Activated naive CD8-positive, alpha-beta T cell treated with anti-CD3 and anti-CD28 coated beads, Interleukin-2, amount 50 U/mL, for 16 hours (primary cell): ENCODE results near the gene ARHGAP1.

ENCODE experiments used
- DNase-seq: peaks from one replicate; pipeline ENCODE4 v3.0.0-alpha.2; 2020; ENCODE audit warnings: low read depth, low spot score

ARHGAP1 gene

GRCh38 chr11:46694072-46694471, 6.3 kb downstream of the ARHGAP1 start:
- no peak for DNase-seq

DNA sequence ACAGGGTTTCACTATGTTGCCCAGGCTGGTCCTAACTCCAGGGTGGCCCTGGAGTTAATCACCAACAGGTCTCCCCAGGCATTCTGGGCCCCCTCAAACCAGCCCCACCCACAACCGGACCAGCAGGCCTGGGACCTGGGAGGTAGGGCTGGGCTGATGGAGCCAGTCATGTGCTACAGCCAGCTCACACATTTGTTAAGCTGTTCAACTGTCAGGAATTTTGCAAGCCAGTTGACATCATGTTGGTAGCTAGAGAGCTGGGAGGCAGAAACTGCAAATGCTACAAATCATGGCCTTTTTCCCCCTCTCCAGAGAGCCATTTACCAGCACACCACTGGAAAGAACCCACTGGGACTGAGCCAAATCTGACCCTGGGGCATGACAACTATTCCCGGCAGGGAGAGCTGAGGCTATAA, 6.8 kb downstream of the ARHGAP1 start:
- DNase-seq: no peak

GRCh38 chr11:46692450-46692849, 8.0 kb downstream of the ARHGAP1 start:
- DNase-seq: no peak

- no peak for DNase-seq
These were observed 9.7 kb downstream of the ARHGAP1 start for GRCh38 chr11:46690702-46691101.

- no peak for DNase-seq
These were observed 13.3 kb downstream of the ARHGAP1 start for GRCh38 chr11:46686886-46687795.

DNA sequence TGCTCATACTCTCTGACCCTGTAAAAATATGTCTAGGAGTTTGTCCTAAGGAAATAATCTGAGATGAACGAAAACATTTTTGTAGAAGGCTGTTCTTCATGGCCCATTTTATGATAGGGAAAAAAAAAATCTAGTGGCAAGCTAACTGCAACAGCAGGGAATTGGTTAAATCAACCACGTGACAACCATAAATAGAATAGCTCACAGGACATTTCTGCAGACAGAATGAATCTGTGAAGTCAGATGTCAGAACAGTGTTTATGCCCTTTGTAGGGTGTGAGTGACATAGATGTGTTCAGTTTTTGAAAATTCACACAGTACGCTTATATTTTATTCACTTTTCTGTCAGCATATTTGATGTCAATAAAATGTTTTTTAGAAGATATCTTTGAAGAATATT, 16.1 kb downstream of the ARHGAP1 start:
- no peak for DNase-seq

GRCh38 chr11:46682773-46683752, 17.4 kb downstream of the ARHGAP1 start:
- DNase-seq: no peak

- DNase-seq: no peak
These were observed 18.6 kb downstream of the ARHGAP1 start for GRCh38 chr11:46681814-46682213.

- no peak for DNase-seq
These were observed 19.6 kb downstream of the ARHGAP1 start for GRCh38 chr11:46680815-46681214.

DNA sequence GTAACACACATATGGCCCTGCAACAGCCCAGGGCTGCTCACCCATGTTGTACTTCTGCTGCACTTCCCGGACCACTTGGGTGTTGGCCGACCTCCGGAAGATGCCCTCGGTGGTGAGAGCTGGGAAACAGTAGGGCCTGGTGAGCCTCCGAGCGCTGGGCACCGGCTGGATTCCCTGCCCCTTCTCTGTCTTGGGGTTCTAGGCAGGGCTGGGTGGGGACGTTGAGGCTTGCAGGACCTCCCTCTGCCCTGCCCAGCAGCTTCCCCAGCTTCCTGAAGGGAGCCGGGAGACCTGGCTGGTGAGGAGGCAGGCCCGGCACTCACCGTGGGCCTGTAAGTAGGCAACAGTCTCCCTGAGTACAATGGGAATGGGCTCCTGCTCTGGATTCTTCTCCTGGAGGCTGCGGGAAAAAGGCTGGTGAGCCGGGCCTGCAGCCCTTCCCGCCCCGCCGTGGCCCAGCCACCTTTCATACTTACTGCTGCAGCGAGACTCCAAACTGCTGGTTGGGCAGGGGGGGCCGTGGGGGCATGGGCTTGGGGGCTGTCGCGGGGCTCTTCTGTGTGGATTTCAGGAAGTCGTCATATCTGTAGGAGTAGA, 20.2 kb downstream of the ARHGAP1 start:
- no peak for DNase-seq

DNA sequence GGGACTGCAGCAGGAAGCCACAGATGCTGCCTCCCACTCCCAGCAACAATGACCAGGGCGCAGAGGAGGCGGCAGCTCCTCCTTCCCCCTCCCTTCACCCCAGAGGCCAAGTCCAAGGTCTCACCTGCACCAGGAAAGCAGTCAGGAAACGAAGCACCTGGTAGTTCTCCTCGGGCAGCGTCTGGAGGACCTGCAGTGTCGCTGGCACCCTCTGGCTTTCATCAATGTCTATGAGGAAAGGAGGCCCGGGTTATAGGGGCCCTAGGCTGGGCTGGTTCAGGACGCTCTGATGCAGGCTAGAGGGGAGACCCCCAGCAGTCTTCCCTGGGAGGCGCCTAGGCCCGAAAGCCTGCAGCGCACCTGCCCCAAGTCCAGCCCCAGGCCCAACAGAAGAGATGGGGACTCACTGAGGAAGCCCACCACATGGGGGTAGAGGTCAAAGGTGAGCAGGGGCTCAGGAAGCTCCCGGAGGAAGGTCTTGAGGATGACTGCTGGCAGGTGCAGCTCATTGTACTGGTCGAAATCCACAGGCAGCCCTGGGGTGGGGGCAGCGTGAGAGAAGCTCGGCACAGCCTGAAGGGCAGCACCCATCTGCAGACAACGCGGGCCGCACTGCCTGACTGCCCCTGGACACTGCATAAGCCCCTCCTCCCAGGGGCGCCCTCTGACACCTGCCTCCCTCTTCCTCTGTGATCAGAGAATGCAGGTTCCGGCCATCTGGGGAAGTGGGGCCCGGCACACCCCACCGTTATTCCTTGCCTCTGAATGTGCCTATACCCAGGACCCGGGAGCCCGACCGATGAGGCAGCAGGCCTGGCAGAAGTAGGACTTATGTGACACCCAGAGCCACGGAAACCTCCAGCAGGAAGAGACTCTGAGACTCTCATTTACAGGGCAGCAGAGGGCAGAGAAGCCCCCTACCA, 20.9 kb downstream of the ARHGAP1 start:
- no peak for DNase-seq

- no peak for DNase-seq
These were observed 21.7 kb downstream of the ARHGAP1 start for GRCh38 chr11:46678741-46679130.

GRCh38 chr11:46677991-46678740, 22.3 kb downstream of the ARHGAP1 start:
- DNase-seq: no peak

GRCh38 chr11:46677169-46677568, 23.2 kb downstream of the ARHGAP1 start:
- no peak for DNase-seq

DNA sequence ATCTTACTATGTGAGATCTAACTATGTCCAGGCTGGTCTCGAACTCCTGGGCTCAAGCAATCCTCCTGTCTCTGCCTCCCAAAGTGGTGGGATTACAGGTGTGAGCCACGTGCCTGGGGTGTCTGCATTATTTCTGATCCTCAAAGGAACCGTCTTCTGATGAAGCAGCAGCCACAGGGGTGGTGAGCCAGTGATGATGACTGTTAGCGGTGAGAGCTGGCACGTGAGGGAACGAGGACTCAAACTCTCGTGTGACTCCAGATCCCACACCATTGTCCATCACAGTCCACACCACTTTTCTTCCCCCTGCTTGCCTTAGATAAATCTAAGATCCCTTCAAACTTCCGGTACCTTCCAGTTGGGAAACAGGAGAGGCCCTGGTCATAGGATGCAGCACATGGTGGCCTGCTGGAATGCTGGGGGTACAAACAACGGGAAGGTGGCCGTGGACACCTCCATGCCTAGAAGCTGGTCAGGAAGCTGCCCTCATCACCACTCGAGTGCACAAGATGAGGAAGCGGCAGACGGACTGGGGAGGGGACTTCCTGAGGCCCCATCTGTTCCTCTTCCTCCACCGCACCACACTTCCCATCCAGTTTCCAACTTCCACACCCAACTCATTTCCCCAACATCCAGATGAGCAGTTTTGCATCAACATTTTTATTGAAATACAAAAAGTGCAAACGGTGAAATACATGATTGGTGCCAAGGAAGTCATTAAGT, 23.8 kb downstream of the ARHGAP1 start:
- no peak for DNase-seq

DNA sequence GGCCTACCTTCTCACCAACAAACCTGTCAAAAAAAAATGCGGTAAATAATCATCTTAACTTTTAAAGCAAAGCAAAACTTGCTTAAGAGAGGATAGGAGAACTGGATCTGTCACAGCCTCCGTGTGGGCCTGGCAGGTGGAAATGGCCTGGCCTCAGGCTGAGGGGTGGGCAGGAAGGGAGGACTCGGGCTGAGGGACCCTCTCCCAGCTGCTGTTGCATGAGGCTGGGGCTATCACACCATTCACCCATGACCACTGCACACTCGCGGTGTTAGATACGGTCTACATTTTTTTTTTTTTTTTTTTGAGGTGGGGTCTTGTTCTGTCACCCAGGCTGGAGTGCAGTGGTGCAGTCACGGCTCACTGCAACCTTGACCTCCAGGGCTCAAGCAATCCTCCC, 24.5 kb downstream of the ARHGAP1 start:
- no peak for DNase-seq

GRCh38 chr11:46675288-46675851, 25.0 kb downstream of the ARHGAP1 start:
- no peak for DNase-seq

DNA sequence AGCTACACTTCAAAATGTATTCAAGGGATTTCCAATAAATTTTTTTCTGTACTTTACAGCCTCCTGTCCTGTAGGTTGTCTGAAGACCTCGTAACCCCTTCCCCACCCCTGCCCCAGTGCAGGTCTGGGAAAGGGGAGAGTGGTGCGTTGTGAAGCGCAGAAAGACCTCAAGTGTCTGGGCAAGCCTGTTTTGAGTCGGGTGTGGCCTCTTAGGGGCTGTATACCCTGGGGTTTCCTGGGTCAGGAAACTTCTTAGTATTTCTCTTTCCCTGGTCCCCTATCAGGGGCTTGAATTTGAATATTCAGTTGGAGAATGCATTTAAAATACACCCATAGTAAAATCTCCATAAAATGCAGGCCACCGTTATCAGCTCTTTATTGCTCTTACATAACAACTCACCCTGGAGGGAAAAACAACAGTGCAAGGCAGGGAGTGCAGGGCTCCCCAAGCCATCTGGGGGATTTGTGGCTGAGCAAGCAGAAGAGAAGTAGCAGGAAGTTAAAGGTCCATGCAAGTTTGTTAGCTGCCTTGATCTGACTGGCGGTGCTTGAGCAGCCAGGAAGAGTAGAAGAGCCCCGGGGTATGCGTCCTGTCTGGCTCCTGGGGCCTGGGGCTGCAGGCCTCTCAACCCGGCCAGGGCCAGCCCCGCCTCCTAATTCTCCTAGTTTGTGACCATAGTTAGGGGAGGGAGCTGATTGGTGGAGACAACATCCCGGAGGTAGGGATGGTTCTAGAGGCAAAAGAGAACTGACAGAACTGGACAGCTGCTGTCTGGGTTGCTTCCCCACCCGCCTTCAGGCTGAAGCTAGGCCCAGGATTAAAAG, 25.7 kb downstream of the ARHGAP1 start:
- no peak for DNase-seq
